SK-N-SH (cell line): ENCODE measurements around the gene TUBA4A. TPM values are rescaled to one million over a fixed set of nuclear protein-coding genes. Genes with fewer than 3 reads are reported as not detected.

Source experiments
- CTCF ChIA-PET: fragments of 300-600, 350-600 bp; formaldehyde crosslinking; extraction: SDS; loops from one replicate; lab custom pipeline; 2021; lab: Yijun Ruan, JAX
- POLR2A ChIA-PET: fragments of 350-600 bp; sonication (Branson Sonifier 250); formaldehyde crosslinking; extraction: SDS; loops from one replicate; lab custom pipeline; 2020; ENCODE audit warnings: antibody characterized with exemption, inconsistent platforms; lab: Yijun Ruan, JAX
- DNase-seq: peaks from one replicate; pipeline ENCODE4 v3.0.0; 2012
- H2AFZ ChIP-seq: fragments of 200-600 bp; sonication (generic); 2 replicates; pipeline ENCODE4 v1.8.1; 2016; ENCODE audit warnings: antibody characterized with exemption, mild to moderate bottlenecking, low read depth
- H3F3A ChIP-seq: fragments of 200-600 bp; sonication (generic); replicated peaks from 2 replicates; pipeline ENCODE3; 2016; ENCODE audit warnings: antibody characterized with exemption, mild to moderate bottlenecking; ENCODE audit not compliant: insufficient read depth
- H3K27ac ChIP-seq, 2 experiments: fragments of 200-500 bp in 1 of 2; fragments of 200-600 bp in 1 of 2; sonication (Bioruptor generic) in 1 of 2; sonication (generic), shearing (Covaris generic) in 1 of 2; 2 replicates each; pipeline versions ENCODE4 v1.5.1 to v1.6.1; 2014 to 2016; ENCODE audit warnings: low read depth in 2 of 2, inconsistent platforms in 1 of 2, low read length in 1 of 2, mild to moderate bottlenecking in 1 of 2, mixed read lengths in 1 of 2
- H3K27me3 ChIP-seq: fragments of 200-600 bp; sonication (generic), shearing (Covaris generic); 2 replicates; pipeline ENCODE4 v1.6.1; 2016; ENCODE audit warnings: mixed run types; ENCODE audit not compliant: insufficient read depth
- H3K36me3 ChIP-seq, 2 experiments: fragments of 200-500 bp in 1 of 2; fragments of 200-600 bp in 1 of 2; sonication (Bioruptor generic) in 1 of 2; sonication (generic) in 1 of 2; replicated peaks in 1 of 2; 2 replicates each; pipeline versions ENCODE3 to v1.5.1; 2014 to 2016; ENCODE audit warnings: low read length in 1 of 2, mild to moderate bottlenecking in 1 of 2; ENCODE audit not compliant: insufficient read depth in 2 of 2, control insufficient read depth in 1 of 2
- H3K4me1 ChIP-seq, 2 experiments: fragments of 200-500 bp in 1 of 2; fragments of 200-600 bp in 1 of 2; sonication (Bioruptor generic) in 1 of 2; sonication (generic), shearing (Covaris generic) in 1 of 2; 2 replicates each; pipeline versions ENCODE4 v1.5.1 to v1.6.1; 2014 to 2016; ENCODE audit warnings: low read depth in 1 of 2, low read length in 1 of 2, mixed run types in 1 of 2; ENCODE audit not compliant: insufficient read depth in 2 of 2, control insufficient read depth in 1 of 2
- H3K4me2 ChIP-seq: fragments of 200-600 bp; sonication (generic), shearing (Covaris generic); 2 replicates; pipeline ENCODE4 v1.6.1; 2017; ENCODE audit warnings: mixed run types
- H3K4me3 ChIP-seq, 2 experiments: fragments of 200-500 bp in 1 of 2; fragments of 200-600 bp in 1 of 2; sonication (Bioruptor generic) in 1 of 2; sonication (generic), shearing (Covaris generic) in 1 of 2; 2 replicates each; pipeline versions ENCODE4 v1.5.1 to v1.8.1; 2014 to 2016; ENCODE audit warnings: low read depth in 2 of 2, inconsistent platforms in 1 of 2, low read length in 1 of 2, mild to moderate bottlenecking in 1 of 2, mixed read lengths in 1 of 2, moderate library complexity in 1 of 2
- H3K79me2 ChIP-seq: fragments of 200-600 bp; sonication (generic); 2 replicates; pipeline ENCODE4 v1.8.1; 2017; ENCODE audit warnings: mild to moderate bottlenecking; ENCODE audit not compliant: insufficient read depth
- H3K9ac ChIP-seq: fragments of 200-600 bp; sonication (generic); 2 replicates; pipeline ENCODE4 v1.6.1; 2017; ENCODE audit warnings: mixed run types
- H3K9me2 ChIP-seq: fragments of 200-600 bp; sonication (generic); 2 replicates; pipeline ENCODE4 v1.6.1; 2017; ENCODE audit warnings: mixed run types
- H3K9me3 ChIP-seq: fragments of 200-600 bp; sonication (generic); 2 replicates; pipeline ENCODE4 v1.6.1; 2017; ENCODE audit warnings: mixed run types, mild to moderate bottlenecking, moderate library complexity
- H4K20me1 ChIP-seq: fragments of 200-600 bp; sonication (generic); 2 replicates; pipeline ENCODE4 v1.6.1; 2017; ENCODE audit warnings: mild to moderate bottlenecking, mixed run types; ENCODE audit not compliant: insufficient read depth
- ELF1 ChIP-seq: IDR thresholded peaks from 2 replicates; pipeline ENCODE4 v1.4.0; 2012
- EP300 ChIP-seq, 2 experiments: IDR thresholded peaks; 2 replicates each; pipeline versions ENCODE4 v1.4.0 to v1.6.1; 2012; ENCODE audit warnings: borderline replicate concordance in 1 of 2, low read depth in 1 of 2, low read length in 1 of 2
- EZH2phosphoT487 ChIP-seq: fragments of 200-600 bp; sonication (generic); IDR thresholded peaks from 2 replicates; pipeline ENCODE4 v1.6.1; 2017; ENCODE audit warnings: low read depth, mixed run types, mild to moderate bottlenecking, antibody characterized with exemption, moderate library complexity, borderline replicate concordance
- FOXJ3 ChIP-seq: sonication (generic); formaldehyde crosslinking; IDR thresholded peaks from 2 replicates; pipeline ENCODE4 v1.5.1; 2020; ENCODE audit warnings: mild to moderate bottlenecking, missing genetic modification reagents
- GABPA ChIP-seq: IDR thresholded peaks from 2 replicates; pipeline ENCODE4 v1.4.0; 2012; ENCODE audit warnings: low read depth, mild to moderate bottlenecking
- MXI1 ChIP-seq: IDR thresholded peaks from 2 replicates; pipeline ENCODE4 v1.6.1; 2012; ENCODE audit warnings: mild to moderate bottlenecking, low read depth, low read length, improper control_type of control experiment
- NFIC ChIP-seq: IDR thresholded peaks from 2 replicates; pipeline ENCODE4 v1.4.0; 2012; ENCODE audit warnings: borderline replicate concordance
- NRF1 ChIP-seq: IDR thresholded peaks from 2 replicates; pipeline ENCODE4 v1.6.1; 2012; ENCODE audit warnings: low read depth, mild to moderate bottlenecking, low read length
- RCOR1 ChIP-seq: fragments of 150-350 bp; IDR thresholded peaks from 2 replicates; pipeline ENCODE4 v1.6.1; 2017; ENCODE audit warnings: antibody characterized with exemption, low read length
- RFX5 ChIP-seq: IDR thresholded peaks from 2 replicates; pipeline ENCODE4 v1.6.1; 2012; ENCODE audit warnings: mild to moderate bottlenecking, improper control_type of control experiment, low read length
- SIN3A ChIP-seq: IDR thresholded peaks from 2 replicates; pipeline ENCODE4 v1.6.1; 2012; ENCODE audit warnings: low read depth, mild to moderate bottlenecking, low read length, moderate library complexity, borderline replicate concordance
- SMC3 ChIP-seq: IDR thresholded peaks from 2 replicates; pipeline ENCODE4 v1.6.1; 2012; ENCODE audit warnings: low read depth, low read length, improper control_type of control experiment
- TEAD4 ChIP-seq: IDR thresholded peaks from 2 replicates; pipeline ENCODE4 v1.4.0; 2012; ENCODE audit warnings: mild to moderate bottlenecking, borderline replicate concordance; ENCODE audit not compliant: insufficient read depth
- WGBS: methylation state at CpG from one replicate; pipeline ENCODE4 v1.1.6; 2017; ENCODE audit warnings: low lambda C conversion rate; 5-methylcytosine and 5-hydroxymethylcytosine counted together
- polyA plus RNA-seq, 3 experiments: library from polyadenylated mRNA; depleted of rRNA; stranded (reverse); fragments of >200 nt; gene quantifications; 2 replicates each; pipeline ENCODE4 v1.2.3, GENCODE V29; 2012
- TF ChIP-seq, protein P1 (sequence below): IDR thresholded peaks from 2 replicates; pipeline ENCODE4 v1.4.0; 2012; ENCODE audit warnings: low read depth, borderline replicate concordance
- TF ChIP-seq, protein P2 (sequence below): fragments of 150-350 bp; IDR thresholded peaks from 2 replicates; pipeline ENCODE4 v1.6.1; 2017; ENCODE audit warnings: antibody characterized with exemption, low read length, low read depth, borderline replicate concordance
- TF ChIP-seq, protein P3 (sequence below): IDR thresholded peaks from 2 replicates; pipeline ENCODE4 v1.6.1; 2012; ENCODE audit warnings: mild to moderate bottlenecking, low read depth, low read length, moderate library complexity
- TF ChIP-seq, protein P4 (sequence below): fragments of 200-600 bp; sonication (generic); IDR thresholded peaks from 2 replicates; pipeline ENCODE4 v1.6.1; 2017; ENCODE audit warnings: antibody characterized with exemption, mild to moderate bottlenecking, moderate library complexity

The TUBA4A gene
- polyA plus RNA-seq, 1 of the 3 experiments (the other 2 are of a cell fraction) = 6.2 TPM

DNA sequence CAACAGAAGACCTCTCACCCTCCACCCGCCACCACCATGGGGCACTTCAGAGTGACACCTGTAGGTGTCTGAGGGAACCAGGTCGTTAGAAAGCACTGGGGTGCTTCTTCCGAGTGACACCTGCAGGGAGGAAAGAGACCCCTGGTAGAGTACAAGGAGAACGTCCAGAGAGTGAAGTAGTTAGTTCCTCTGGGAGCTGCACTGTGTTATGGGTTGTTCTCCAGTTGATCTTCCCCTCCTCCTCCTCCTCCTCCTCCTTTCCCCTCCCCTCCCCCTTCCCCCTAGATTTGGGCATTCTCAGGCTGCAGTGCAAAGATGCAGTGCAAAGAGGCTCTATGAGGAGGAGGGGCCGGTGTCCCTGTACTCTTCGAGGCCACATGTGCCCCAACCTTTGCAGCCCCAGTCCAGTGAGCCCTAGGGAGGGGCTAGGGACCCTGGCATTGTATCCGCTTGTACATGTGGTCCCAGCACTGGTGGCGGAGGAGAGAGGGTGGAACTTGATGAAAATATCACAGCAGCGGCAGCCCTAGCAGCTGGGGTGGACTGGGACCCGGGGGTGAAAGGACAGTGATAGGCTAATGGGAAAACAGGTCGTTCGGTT, 26.3 kb upstream of the TUBA4A start:
- peaks cover 13% of the 10 kb centered on the region for H3F3A ChIP-seq
- ChIA-PET POLR2A (interaction anchor here (1.6 to 1.7 kb wide), 2 partner anchors 15 to 61 kb away, joined by 6 read pairs; partner anchors contain the start of gene ABCB6), CTCF (interaction anchor here (1.0 to 15.4 kb wide), 9 partner anchors 12 to 250 kb away, joined by 3 to 312 read pairs (median 4); no protein-coding TSS in a partner anchor)
- H2AFZ ChIP-seq = peak overlapping the region; percentile 38
- H3K27me3 ChIP-seq = no peaks in the 10 kb centered on the region
- DNase-seq = no peak
- H3K79me2 ChIP-seq = peaks cover 9% of the 10 kb centered on the region; the same call in 1 of the 2 replicates
- H3K9ac ChIP-seq = peak overlapping the region; percentile 87
- no peaks in the 10 kb centered on the region for H3K9me2 ChIP-seq
- peak overlapping the region; percentile 95 for H3K4me2 ChIP-seq
- 58% methylated on average over 12 of the region's 12 CpGs for WGBS
- H4K20me1 ChIP-seq = no peaks in the 10 kb centered on the region
- H3K9me3 ChIP-seq = no peaks in the 10 kb centered on the region
- peaks cover 14 to 35% of the 10 kb centered on the region in 2 experiments for H3K36me3 ChIP-seq
- H3K4me1 ChIP-seq = peaks cover 17 to 24% of the 10 kb centered on the region in 2 experiments
- peak overlapping the region; percentile 69 to 82 for H3K4me3 ChIP-seq
- H3K27ac ChIP-seq = peak overlapping the region; percentile 78 to 88; a peak in 3 of 4 replicates
- TF ChIP-seq MXI1 (no peak), RFX5 (no peak), NFIC (no peak), FOXJ3 (CRISPR knock-in tag) (no peak), EP300 (IDR thresholded peaks at IDR 0.05; ENCODE audit: borderline replicate concordance in 1 of 2, low read depth in 1 of 2, low read length in 1 of 2) (no peak), RCOR1 (no peak), NRF1 (no peak), EZH2phosphoT487 (no peak), SIN3A (no peak), ELF1 (no peak), SMC3 (no peak), TEAD4 (no peak), GABPA (no peak)
- TF ChIP-seq, protein P1, sequence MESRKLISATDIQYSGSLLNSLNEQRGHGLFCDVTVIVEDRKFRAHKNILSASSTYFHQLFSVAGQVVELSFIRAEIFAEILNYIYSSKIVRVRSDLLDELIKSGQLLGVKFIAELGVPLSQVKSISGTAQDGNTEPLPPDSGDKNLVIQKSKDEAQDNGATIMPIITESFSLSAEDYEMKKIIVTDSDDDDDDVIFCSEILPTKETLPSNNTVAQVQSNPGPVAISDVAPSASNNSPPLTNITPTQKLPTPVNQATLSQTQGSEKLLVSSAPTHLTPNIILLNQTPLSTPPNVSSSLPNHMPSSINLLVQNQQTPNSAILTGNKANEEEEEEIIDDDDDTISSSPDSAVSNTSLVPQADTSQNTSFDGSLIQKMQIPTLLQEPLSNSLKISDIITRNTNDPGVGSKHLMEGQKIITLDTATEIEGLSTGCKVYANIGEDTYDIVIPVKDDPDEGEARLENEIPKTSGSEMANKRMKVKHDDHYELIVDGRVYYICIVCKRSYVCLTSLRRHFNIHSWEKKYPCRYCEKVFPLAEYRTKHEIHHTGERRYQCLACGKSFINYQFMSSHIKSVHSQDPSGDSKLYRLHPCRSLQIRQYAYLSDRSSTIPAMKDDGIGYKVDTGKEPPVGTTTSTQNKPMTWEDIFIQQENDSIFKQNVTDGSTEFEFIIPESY = no peak
- TF ChIP-seq, protein P2, sequence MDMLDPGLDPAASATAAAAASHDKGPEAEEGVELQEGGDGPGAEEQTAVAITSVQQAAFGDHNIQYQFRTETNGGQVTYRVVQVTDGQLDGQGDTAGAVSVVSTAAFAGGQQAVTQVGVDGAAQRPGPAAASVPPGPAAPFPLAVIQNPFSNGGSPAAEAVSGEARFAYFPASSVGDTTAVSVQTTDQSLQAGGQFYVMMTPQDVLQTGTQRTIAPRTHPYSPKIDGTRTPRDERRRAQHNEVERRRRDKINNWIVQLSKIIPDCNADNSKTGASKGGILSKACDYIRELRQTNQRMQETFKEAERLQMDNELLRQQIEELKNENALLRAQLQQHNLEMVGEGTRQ = no peak
- TF ChIP-seq, protein P3, sequence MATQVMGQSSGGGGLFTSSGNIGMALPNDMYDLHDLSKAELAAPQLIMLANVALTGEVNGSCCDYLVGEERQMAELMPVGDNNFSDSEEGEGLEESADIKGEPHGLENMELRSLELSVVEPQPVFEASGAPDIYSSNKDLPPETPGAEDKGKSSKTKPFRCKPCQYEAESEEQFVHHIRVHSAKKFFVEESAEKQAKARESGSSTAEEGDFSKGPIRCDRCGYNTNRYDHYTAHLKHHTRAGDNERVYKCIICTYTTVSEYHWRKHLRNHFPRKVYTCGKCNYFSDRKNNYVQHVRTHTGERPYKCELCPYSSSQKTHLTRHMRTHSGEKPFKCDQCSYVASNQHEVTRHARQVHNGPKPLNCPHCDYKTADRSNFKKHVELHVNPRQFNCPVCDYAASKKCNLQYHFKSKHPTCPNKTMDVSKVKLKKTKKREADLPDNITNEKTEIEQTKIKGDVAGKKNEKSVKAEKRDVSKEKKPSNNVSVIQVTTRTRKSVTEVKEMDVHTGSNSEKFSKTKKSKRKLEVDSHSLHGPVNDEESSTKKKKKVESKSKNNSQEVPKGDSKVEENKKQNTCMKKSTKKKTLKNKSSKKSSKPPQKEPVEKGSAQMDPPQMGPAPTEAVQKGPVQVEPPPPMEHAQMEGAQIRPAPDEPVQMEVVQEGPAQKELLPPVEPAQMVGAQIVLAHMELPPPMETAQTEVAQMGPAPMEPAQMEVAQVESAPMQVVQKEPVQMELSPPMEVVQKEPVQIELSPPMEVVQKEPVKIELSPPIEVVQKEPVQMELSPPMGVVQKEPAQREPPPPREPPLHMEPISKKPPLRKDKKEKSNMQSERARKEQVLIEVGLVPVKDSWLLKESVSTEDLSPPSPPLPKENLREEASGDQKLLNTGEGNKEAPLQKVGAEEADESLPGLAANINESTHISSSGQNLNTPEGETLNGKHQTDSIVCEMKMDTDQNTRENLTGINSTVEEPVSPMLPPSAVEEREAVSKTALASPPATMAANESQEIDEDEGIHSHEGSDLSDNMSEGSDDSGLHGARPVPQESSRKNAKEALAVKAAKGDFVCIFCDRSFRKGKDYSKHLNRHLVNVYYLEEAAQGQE = no peak
- TF ChIP-seq, protein P4, sequence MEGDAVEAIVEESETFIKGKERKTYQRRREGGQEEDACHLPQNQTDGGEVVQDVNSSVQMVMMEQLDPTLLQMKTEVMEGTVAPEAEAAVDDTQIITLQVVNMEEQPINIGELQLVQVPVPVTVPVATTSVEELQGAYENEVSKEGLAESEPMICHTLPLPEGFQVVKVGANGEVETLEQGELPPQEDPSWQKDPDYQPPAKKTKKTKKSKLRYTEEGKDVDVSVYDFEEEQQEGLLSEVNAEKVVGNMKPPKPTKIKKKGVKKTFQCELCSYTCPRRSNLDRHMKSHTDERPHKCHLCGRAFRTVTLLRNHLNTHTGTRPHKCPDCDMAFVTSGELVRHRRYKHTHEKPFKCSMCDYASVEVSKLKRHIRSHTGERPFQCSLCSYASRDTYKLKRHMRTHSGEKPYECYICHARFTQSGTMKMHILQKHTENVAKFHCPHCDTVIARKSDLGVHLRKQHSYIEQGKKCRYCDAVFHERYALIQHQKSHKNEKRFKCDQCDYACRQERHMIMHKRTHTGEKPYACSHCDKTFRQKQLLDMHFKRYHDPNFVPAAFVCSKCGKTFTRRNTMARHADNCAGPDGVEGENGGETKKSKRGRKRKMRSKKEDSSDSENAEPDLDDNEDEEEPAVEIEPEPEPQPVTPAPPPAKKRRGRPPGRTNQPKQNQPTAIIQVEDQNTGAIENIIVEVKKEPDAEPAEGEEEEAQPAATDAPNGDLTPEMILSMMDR = no peak
